ENCODE data around the gene SENP8.
A peak's percentile ranks its signal among the peaks of the same experiment; 100 is the strongest.
"Not testable (repeated sequence)": the region's sequence is repeated elsewhere in the genome, so short reads cannot be mapped to it uniquely, and the experiment has no call there.

The SENP8 gene

DNA sequence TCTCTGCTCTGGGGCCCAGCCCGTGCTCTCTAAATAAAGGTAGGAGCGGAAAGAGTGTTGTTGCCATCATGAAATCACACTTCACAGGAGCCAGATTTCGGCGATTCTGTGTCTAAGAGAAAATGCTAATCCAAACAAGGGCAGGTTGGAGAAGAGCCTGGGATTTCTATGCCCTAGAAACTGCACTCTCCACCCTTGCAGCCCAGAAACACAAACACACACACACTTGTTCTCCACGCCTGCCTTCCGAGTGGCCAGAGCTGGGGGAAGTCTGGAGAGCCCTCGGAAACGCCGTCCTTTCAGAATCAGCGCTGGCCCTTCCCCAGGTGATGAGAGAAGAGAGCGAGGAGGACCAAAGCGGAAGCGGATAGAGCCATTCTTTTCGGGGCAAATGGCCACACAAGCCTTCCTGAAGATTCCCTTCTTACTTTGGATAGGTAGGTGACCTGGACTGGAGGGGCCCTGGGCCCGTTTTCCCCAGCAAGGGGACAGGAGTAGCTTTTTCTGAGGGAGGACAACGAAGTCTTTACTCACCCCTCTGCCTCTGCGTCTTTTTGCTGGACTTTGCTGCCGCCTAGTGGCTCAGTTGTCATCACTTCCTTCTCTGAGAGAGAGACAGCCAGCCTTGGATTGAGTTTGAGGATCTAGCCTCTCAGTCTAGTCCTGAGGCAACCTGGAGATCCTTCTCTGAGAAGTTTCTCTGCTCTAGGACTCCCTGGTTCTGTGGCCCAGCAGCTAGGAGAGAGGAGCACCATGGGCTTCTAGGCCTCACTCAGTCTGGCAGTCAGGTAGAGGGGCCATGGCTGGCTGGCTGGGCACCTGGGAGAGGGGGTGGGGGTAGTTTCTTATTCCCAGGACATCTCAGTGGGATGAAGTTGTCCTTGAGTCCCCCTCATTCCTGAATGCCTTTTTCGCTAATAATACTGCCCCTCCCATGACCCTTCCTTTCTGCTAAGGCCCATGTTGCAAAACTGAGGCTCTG is 37.7 kb downstream of the SENP8 start:
- peak; percentile 81 to 85 for DNase-seq

DNA sequence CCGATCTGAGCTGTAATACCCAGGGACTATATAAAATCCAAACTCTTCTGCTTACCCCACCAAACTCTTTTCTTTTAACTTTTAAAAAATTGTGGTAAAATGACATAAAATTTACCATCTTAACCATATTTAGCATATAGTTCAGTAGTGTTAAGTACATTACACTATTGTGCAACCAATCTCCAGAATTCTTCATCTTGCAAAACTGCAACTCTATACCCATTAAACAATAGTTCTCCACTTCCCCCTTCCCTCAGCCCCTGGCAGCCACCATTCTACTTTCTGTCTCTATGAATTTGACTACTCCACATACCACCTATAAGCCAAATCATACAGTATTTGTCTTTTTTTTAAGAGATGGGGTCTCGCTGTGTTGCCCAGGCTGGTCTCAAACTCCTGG is 38.7 kb downstream of the SENP8 start:
- no peak for DNase-seq

DNA sequence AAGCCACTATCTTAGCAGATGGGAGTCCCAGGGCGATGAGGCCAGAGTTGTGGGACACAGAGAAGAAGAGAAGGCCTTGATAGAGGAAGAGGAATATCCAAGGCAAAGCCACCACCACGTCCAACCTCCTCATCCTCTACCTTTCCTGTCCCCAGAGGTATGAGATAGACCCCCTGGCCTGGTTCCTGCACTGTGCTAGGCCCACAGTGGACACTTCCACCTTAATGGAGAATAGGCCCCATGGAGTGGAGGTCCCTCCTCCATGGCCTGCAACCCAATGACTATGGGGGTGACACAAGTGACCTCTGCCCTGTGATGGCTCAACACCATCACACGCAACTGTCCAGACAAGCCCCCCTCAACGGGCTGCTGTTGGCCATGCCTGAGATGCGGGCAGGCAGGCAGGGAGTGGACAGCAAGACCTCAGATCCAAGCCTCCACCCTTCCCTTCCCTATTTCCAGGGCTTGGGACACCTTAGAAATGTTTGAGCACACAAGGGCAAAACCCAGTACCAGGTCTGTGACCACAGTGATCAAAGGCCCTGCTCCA is 42.6 kb downstream of the SENP8 start:
- DNase-seq, result no peak

DNA sequence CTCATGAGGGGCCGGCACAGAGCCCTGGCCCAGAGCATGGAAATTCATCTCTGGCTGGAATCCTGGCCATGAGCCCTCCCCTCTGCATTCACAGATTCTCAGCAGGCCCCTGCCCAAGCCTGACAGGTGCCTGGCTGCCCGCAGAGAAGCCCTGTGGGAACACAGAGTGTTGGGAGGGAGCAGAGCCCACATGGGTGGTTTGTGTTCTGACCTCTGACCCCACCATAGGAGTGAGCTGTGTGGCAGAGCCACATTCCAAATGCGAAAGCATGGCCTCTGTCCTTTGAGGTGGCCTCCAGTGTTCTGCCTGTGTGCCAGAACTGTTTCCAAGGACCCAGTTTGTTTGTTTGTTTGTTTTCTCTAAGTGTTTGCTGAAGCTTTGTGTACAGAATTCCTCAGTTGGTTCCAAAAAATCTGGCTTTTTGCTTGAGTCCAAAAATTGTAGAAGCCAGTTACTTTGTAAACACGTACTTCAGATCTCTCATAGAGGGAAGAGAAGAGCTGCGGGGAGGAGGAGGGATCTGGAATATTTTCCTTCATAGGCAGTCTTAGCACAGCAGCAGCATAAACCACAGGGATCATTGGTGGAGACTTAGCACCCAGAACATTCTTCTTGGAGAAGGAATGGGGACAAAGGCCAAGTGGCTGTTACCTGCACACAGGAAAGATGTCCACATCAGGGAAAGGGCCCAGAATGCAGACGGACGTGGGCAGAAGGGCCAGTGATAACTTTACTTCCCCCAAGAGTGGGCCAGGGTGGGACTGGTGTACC is 43.3 kb downstream of the SENP8 start:
- no peak for DNase-seq

DNA sequence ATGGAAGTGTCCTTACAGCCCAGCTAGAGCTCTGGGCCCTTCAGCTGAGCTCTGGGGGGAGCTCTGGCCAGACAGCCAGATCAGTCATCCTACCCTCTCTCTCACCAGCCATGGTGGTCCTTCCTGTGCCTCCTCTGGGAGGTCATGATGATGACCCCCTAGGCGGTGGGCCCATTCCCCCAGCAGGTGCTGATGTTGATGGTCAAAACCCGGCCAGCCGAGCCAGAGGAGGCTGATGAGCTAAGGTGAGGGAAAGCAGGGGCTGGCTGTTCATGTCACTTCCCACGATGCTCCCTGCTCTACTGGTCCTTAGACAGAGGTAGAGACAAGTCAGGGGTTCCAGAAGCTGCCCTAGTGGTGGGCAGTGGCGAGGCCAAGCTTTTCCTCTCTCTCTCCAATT is 44.4 kb downstream of the SENP8 start:
- DNase-seq, result no peak

DNA sequence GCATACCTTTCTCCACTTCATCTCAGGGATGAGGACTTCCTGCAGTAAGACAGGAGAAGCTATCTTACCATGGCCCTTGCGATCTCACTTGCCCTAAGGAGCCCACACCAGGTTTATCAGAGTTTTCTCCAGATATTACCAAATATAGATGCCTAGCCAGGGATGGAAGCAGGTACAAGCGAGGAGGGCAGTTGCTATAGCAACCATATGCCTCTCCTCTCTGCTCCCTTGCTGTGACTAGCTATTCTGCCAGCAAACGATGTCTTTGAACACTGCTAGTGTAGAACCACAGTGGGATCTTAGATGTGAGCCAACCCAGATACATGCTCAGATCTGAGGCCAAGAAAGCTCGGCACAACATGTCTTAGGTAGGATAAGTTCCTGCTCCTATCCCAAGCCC is 45.5 kb downstream of the SENP8 start:
- DNase-seq, result no peak

DNA sequence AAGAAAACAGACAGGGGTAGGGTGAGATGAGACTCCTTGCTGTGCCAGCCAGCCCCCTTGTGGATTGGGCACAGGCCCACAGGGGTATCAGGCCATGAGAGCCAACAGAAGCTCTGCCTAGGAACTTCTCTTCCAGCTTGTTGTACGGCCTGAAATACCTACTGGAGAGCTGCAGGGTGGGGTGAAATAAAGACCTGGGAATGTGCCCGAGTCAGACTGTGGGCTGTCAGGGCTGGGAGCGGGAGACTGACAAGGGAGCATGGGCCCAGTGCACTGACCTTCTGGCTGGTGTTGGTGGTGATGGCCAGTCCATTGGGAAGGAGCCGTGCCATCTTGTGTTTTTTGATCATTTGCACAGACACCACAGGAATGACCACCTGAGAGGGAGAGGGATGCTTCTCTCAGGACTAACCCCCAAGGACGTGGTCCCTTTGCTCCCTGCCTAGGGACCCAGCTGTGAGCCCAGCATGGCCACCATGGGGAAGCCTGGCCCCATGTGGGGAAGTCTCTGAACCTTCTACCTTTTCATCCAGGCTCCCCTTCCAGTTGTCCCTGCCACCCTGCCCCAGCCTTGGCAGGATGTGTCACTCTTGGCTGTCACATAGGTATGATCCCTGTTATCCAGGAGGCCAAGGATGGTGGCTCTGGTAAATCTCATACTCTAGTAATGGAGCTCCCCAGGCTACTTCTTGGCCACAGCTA is 48.7 kb downstream of the SENP8 start:
- DNase-seq, result no peak

DNA sequence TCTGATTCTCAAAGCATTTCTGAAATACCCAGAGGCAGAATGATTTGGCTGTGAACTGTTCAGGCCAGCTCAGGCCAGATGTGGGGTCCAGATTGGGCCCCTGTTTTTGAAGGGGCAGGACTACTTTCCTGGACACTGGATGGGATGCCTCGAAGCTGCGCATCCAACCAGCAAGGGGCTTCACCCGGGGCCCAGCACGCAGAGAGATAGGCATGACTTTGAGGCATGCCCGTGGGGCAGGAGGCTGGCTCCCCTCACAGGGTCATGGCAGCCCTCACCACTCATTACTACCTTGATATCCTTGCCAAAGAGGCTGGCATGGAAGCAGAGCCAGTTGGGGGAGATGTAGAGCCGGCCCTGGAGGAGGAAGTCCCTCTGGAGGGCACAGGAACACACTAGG is 49.2 kb downstream of the SENP8 start:
- no peak for DNase-seq

DNA sequence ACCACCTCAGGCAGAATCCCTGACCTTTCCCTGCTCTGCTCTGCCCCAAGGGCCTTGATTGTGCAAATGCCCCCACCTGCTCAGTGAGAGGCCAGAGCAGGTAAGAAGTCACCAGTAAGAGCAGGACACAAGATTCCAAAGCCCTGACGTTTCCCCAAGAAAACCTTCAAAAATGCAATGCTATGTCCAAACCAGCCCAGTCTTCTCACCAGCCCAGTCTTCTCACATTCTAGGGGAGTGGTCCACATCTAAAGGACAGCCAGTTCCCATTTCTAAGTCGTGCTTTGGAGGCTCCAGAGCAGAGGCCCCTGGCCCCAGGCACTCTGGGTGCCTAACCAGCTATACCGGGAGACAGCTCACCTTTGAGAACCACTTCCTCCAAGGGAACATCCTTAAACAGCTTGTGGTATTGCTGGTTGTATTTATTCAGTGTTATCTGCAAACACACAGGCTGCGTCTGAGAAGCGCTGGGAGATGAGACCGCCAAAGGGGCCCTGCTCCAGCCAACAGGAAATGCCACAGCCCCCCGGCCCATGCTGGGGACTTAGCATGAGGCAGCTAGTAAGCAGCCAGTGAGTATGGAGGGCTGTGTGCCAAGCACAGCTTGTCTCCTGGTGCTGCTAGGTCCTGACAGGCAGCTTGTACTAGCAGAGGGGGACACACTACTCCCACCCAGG is 50.1 kb downstream of the SENP8 start:
- no peak for DNase-seq

DNA sequence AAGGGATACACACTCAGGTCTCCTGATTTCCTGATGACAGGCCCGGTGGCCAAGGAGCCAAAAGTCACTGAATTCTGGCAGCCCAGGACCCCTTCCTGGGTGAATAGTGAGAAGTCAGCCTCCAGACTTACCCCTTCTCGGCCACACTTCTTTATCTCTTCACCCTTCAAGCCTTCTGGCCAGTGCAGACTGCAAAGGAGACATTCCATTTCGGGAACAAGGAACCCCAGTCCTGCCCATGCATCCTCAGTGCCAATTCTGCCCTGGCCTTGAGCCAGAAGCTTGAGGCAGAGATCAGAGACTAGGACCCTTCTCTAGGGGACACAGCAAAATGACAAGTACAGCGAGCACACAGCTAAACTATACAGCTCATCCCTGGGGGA is 50.6 kb downstream of the SENP8 start:
- DNase-seq, result no peak

DNA sequence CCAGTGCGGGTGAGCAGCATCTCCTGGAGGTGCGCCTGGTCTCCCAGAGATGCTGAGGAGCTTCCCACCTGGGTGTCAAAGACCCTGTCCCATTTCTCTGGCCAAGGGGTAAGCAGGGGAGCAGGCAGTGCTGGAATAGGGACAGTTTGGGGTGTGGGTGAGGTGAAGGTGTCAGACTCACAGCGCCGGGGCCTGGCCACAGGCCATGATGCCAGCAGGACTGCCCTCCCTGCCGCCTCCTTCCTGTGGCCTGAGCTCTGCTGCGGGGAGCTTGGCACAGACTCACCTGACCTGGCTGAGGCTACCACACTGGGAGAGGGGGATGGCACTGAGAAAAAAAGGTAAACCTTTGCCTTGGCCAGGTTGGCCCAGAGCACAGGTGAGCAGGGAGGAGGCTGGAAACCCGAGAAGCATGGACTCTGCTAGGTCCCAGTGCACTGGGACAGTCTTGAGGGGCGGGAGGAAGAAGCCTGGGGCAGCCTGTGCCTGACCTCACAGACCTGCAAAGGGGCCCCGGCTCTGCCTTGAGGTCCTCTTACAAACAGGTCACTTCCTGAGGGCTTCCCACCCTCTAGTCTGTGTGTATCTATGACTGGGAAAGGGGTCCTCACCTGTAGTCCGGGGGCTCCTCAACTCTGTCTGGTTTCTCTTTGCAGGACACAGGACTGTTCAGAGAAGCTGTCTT is 51.2 kb downstream of the SENP8 start:
- no peak for DNase-seq

DNA sequence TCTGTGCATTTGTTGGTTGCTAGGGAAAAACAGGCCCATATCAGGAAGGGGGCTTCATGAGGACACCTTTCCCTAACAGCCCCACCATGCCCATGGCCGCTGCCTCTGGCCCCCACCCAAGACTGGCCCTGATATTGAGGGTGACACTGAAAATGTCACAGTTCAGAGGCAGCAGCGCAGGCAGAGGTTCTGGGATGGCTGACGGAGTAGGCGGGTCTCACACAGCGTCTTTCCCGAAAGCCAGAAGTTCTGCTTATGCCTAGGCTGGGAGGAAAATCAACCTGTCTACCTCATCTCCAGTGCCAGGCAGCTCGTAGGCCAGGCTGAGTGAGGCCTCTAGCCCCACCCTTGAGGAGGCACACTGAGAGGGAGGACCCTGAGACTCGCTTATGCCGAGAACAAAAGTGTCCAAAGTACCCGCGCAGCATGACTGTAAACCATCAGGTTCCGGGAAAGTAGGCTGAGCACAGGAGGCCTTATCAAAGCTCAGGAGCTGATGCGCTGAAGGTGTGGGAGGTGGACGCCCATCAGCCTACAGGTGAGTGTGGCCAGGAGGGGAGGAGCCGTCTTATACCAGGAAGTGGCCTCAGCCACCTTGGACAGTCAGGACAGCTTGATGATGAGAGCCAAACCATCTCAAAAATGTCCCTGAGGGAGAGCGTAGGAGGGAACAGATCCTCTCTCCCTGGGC is 51.9 kb downstream of the SENP8 start:
- no peak for DNase-seq

DNA sequence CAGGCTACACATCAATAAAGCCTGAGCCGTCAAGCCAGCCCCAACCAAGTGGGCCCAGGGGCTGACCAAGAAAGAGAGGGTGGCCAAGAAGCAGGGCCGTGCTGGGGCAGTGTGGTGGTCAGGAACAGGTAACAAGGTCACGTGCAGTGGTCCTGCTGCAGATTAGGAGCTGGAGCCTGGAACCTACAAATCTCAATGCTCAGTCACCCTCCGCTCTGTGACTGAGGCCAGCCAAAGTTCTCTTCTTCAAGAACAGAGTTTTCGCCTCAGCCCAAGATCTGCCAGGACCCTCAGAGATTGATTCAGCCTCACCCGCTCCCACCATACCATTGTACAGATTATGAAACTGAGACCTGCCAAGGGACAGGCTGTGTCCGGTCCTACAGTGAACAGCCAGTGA is 52.5 kb downstream of the SENP8 start:
- DNase-seq, result no peak

DNA sequence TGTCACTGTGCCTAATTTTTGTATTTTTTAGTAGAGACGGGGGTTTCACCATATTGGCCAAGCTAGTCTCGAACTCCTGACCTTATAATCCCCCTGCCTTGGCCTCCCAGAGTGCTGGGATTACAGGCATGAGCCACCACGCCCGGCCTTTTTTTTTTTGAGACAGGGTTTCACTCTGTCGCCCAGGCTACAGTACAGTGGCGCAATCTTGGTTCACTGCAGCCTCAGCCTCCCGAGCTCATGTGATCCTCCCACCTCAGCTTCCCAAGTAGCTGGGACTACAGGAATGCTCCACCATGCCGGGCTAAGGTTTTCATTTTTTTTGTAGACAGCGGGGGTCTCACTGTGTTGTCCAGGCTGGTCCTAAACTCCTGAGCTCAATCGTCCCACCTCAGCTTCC is 53.8 kb downstream of the SENP8 start:
- DNase-seq, result not testable (repeated sequence)

DNA sequence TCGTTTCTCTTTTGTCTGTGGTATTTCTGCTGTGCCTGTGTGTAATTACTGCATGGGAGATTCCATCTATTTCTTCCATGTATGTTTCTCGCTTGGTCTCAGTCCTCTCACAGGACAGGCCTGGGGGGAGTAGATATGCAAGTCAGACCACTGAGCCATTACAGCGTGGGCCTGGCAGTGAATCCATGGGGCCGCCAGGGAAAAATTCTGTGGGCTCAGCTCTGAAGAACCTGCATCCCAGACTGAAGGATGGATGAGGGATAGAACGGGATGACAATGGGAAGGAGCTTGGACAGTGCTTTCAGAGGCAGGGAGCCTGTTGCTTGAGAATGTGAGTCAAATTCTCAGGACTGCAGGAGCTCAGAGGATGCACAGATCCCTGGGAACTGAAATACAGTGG is 54.6 kb downstream of the SENP8 start:
- no peak for DNase-seq

DNA sequence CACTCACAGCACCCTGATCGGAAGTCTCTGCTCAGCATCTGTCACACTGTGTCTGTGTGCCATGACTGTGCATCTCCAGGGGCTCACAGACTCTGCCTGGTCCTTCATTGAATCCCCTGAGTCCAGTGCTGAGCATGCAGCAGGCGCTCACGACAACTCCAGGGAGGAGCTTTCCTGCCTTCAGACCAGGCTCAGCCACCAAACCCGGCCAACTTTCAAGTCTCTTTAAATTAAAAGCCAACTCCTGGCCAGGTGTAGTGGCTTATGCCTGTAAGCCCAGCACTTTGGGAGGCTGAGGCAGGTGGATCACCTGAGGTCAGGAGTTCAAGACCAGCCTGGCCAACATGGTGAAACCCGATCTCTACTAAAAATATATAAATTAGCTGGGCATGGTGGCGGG is 55.2 kb downstream of the SENP8 start:
- no peak for DNase-seq

DNA sequence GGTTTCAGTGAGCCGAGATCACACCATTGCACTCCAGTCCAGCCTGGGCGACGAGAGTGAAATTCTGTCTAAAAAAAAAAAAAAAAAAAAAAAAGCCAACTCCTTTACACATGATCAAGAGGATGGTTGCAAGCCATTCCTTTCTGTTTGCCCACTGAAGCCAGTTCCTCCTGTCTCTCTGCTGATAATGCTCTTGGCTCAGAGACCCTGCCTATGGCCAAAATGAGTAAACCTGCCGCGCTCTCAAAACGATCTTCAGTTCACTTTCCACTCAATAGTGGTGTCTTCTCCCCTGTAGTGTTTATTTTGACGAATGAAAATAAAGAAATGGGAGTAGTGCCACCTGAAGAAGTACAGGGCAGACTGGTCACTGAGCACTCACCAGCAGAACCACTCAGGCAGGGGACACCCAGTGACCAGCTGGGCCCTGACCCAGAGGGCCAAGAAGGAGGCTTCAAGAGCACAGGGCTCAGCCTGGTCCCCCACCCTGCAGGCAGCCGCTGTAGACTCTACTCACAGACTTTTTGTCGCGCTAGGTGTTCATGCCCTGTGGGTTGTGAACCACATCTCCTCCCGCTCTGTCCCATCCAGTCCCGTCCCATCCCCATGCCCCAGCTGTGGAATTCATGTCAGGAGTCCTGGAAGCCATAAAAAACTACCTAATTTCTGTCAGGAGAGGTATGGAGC is 55.8 kb downstream of the SENP8 start:
- no peak for DNase-seq

DNA sequence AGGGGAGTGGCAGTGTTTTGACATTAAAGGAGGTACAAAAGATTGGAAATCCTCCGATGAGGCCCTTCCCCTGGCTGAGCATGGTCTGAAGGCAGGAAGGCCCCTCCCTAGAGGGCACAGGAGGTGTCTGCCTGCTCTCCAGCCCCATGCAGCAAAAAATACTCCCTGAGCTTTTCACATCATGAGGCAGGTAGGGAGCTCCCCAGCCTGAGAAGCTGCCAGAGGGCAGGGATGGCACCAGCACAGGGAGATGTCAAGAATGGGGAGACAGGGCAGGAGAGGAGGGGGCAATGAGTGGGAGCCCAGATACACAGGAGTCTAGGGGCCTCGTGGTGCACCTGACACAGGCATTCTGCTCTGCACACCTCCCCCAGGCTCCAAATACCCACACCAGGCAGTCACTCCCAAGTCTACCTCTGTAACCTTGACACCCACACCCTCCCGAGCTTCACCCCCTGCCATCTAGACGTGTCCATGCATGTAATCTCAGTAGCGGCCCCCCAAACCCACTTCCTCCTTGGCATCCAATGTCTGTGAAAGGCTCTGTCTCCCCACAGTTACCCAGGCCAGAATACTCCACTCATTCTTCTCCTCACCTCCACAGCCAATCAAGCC is 56.5 kb downstream of the SENP8 start:
- no peak for DNase-seq

DNA sequence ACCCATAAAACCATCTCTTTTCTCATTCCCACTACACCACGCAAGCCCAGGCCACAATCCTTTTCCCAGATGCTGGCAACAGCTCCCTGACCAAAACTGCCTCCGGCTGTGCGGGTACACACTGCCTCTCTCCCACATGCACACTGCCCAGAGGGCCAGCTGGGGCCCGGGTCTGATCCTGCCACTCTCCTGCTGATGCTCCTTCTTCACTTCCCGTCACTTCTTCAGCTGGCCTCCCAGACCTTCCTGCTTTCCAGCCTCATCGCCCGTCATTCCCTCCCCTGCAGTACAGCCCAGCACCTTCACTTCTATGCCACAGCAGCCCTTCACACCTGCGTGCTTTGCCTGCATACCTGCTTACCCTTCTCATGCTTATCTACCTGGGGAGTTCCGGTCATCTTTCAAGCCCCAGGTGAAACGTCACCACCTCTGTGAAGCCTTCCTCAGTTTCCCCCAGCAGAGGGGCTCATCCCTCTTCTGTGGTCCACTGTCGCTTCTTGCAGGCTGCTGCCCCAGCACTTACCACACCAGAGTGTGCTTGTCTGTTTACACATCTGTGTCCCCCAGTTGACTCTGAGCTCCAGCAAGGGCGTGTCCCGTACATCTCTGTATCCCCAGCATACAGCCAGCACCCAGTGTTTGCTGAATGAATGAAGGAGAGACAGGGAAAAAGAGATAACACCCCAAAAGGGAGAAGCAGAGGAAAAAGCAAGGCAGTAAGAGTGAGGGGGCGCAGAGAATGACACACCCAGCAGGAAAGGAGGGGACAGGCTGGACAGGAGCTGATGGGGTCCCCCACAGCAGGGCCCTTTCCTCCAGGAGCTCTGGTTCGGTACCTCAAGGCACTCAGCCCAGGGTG is 57.2 kb downstream of the SENP8 start:
- no peak for DNase-seq

All from activated CD4-positive, alpha-beta T cell treated with anti-CD3 and anti-CD28 coated beads, Interleukin-2, amount 50 U/mL, for 4 hours (primary cell).